G401.6 (cell line): ENCODE measurements around the gene ACD.
"Not testable (repeated sequence)": the region's sequence is repeated elsewhere in the genome, so short reads cannot be mapped to it uniquely, and the experiment has no call there.

Source experiments
- FAIRE-seq: peaks from 2 replicates; lab custom pipeline; 2012; peaks lifted over from hg19 to GRCh38; lab: Jason Lieb, UNC

The ACD gene

DNA sequence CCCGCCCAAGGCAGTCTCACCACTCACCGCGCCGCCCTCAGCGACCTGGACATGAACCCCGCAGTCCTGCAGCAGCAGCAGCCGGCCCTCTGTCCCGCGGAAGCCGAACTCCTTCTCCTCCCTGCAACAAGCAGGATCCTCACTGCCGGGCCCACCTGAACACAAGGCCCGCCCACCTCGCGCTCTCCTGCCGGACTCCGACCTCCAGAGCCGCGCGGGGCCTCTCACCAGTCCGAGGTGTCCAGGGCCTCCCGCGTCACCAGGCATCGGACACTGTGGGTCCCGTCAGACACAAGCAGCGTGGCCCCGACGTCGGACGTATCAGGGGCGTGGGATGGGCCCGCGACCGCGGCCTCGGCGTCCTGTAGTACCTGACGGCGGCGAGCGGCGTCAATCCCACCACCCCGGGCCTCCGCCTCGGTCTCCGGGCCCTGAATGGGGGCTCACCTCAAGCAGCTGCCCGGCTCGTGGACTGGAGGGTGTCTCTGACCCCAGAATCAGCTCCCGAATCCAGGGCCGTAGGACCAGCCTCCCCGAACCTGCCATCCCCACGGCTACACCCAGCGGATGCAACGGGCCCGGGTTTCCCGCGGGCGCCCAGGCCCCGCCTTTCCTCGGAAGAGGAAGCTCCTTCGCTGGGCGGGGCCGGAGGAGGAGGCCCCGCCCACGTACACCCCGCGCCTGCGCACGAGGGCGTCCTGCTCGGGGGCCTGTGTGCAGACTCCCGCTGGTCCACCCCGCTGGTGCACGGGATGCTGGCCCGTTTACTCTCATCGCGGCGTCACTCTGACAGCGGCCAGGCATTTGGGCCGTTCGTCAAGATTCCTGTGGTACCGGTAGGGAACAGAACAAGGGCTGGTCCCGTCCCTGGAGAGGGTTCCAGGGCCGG lies at the start of gene ACD:
ACD (minus strand) TSS at position 586 of the 889 bp plus-strand sequence; CDS start at position 546, 40 bp downstream.
- peak; percentile 62 for FAIRE-seq

DNA sequence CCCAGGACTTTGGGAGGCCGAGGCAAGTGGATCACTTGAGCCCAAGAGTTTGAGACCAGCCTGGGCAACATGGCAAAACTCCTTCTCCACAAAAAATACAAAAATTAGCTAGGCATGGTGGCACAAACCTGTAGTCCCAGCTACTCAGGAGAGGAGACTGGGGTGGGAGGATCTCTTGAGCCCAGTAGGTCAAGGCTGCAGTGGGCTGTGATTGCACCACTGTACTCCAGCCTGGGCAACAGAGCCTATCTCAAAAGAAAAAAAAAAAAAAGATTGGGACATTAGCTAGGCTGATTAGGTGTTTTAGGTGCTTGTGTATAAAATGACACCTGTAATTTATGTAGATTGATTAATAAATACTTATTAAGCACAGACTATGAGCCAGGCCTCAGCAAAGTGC lies 49.0 kb upstream of the ACD start:
- no peak for FAIRE-seq

DNA sequence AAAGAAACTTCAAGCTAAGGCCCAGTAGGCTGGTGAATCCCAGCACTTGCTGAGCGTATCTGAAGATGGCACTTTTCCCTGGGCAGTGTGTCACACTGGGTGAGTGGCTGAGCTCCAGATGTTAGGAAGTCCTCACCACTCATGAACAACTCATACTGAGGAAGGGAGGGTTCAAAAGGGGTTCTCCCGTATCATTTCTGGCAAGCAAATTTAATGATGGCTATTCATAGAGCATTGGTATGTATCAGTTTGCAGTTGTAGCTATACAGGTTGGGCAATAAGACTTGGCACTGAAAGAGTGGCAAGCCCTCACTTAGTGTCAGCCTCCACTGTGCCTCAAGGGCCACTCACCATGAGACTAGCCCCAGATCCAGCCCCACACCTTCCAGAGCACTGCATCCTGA lies 48.3 kb upstream of the ACD start:
- FAIRE-seq = no peak

DNA sequence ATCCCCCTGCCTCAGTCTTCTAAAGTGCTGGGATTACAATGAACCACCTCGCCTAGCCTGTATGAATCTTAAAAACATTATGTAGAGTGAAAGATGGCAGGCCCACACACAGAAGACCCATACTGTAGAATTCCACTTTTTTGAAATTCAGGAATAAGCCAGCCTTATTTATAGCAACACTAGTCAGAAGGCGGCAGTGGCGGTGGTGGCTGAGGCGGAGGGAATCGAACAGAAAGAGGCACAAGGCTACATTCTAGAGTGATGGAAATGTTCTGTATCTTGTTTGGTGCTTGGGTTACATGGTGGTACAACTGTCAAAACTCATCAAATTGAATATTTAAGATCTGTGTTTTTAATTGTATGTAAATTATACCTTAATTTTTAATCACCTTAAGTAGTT lies 47.7 kb upstream of the ACD start:
- FAIRE-seq = no peak

DNA sequence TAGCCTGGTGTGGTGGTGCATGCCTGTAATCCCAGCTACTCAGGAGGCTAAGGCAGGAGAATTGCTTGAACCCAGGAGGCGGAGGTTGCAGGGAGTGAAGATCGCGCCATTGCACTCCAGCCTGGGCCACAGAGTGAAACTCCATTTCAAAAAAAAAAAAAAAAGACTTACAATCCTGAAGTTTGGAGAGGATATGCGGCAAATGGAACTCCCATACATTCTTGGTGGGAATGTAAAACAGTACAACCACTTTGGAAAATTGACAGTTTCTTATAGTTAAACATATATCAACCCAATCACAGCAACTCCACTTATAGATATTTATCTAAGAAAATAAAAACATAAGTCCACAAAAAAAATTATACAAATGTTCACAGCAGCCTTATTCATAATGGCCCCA lies 47.1 kb upstream of the ACD start:
- FAIRE-seq = no peak

DNA sequence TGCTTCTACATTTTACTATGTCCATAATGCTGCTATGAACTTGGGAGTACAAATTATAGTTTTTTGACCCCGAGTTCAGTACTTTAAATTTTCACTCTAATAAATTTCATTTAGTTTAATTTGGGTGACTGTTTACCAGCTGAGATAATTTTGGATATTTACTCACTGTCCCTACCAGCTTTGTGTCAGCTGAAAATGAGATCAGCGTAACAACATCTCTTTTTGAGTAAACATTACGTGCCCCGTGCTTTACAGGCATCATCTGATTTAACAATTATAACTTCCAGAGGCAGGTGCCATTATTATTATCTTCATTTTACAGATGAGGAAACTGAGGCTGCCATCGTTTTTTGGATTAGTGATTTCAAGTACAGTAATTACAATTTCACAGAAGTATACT lies 44.0 kb upstream of the ACD start:
- FAIRE-seq = no peak

DNA sequence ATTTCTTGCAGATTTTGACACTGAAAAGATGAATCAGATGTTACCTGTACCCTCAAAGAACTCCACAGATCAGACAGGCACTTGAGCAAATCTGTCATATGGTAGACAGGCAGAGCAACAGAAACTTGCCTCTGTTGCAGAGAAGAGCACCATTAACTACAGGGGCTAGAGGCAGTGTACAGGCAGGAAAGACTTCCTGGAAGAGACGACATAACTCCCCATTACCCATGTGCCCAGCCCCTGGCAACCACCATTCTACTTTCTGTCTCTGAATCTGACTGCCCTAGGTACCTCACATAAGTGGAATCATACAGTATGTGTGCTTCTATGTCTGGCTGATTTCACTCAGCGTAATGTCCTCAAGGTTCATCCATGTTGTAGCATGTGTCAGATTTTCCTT lies 43.6 kb upstream of the ACD start:
- no peak for FAIRE-seq

DNA sequence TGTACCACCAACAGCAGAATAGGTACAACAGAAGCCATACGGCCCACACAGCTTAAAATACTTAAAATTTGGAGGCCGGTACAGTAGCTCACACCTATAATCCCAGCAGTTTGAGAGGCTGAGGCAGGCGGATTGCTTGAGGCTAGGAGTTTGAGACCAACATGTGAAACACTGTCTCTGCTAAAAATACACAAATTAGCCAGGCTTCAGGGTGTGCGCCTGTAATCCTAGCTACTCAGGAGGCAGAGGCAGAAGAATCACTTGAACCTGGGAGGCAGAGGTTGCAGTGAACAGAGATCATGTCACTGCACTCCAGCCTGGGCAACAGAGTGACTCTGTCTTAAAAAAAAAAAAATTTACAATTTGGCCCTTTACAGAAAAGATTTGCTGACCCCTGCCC lies 42.1 kb upstream of the ACD start:
- FAIRE-seq = no peak

DNA sequence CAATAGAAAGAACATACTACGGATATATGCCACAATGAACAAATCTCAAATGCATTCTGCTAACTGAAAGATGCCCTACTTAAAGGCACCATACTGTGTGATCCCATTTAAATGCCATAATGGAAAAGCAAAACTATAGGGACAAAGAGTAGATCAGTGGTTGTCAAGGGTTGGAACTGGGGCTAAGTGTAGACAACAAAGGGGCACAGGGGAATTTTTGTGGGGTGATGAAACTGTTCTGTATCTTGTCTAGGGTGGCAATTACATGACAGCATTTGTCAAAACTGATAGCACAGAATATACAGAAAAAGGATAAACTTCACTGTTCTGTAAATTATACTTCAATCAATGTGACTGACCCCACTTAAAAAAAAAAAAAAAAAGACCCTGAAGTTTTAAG lies 41.4 kb upstream of the ACD start:
- no peak for FAIRE-seq

DNA sequence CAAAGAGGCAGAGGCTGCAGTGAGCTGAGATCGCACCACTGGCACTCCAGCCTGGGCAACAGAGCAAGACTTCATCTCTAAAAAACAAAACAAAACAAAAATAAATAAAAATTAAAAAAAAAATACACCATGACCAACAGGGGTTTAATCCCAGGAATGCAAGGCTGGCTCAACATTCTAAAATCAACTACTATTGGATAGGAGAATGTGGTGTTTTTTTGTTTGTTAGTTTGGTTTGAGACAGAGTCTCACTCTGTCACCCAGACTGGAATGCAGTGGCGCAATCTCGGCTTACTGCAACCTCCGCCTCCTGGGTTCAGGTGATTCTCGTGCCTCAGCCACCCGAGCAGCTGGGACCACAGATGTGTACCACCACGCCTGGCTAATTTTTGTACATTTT lies 39.2 kb upstream of the ACD start:
- FAIRE-seq = no peak

DNA sequence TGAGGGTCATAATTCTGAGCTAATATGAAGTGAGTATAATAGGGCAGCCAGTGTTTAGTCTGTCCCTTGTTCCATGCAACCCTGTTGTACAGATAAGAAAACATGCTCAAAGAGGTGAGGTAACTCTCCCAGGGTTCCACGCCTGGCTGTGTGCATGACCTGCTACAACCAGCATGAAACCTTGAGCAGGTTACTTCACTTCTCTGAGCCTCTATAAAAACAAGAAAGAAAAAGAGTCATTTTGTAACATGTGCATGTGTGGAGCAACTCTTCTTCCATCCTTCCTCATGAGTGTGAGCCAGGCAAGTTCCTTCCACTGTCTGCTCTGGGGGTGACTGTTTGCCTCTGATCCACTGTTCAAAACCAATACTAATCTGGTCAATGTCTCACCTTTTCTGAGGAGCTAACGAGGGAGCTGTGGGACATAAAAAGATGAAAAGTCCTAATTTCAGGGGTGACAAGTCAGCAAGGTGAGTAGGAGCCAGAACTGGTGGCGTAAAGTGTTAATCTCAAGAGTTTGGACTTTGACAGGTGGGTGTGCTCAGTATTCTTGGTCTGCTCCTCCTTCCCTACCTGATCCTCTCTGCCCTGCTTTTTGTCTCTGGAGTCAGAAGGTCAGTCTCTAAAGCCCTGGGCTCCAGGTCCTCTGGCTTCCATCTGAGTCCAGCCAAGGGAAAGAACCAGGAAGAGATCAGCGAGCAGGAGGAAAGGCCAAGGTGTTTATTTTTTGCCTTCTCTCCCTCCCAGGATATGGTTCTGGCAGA lies 37.5 kb upstream of the ACD start:
- FAIRE-seq = no peak

DNA sequence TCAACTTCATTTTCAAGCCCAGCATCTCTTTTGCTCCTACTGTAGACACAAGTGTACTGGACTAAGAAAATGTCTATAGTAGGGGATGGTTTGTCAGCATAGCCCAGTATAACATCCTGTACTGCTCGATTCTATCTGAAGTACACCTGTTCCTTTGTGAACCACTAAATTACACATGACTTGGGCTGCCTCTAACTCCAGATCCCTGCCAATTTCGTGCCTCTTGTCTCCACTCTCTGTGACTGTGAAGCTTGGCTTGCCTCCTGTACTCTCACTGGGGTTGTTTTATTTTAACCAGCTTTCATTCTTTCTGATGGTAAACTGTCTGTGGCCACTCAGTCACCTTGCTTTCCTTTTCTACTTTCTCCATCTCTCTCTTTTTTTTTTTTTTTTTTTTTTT lies 34.6 kb upstream of the ACD start:
- no peak for FAIRE-seq

DNA sequence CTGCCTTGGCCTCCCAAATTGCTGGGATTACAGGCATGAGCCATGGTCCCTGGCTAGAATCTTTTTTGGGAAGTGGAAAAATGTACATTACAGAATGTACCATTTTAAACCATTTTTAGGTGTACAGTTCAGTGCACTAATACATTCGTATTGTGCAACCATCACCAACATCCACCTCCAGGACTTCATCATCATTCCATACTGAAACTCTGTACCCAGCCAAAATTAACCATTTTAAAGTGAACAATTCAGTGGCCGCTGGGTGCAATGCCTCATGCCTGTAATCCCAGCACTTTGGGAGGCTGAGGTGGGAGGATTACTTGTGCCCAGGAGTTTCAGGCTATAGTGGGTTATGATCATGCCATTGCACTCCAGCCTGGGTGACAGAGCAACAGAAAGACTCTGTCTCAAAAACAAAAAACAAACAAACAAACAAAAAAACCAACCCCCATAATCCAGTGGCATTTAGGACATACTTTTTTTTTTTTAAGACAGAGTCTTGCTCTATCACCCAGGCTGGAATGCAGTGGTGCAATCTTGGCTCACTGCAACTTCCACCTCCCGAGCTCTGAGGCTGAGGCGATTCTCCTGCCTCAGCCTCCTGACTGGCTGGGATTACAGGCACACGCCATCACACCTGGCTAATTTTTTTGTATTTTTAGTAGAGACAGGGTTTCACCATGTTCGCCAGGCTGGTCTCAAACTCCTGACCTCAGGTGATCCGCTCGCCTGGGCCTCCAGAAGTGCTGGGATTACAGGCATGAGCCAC lies 33.6 kb upstream of the ACD start:
- not testable (repeated sequence) for FAIRE-seq

DNA sequence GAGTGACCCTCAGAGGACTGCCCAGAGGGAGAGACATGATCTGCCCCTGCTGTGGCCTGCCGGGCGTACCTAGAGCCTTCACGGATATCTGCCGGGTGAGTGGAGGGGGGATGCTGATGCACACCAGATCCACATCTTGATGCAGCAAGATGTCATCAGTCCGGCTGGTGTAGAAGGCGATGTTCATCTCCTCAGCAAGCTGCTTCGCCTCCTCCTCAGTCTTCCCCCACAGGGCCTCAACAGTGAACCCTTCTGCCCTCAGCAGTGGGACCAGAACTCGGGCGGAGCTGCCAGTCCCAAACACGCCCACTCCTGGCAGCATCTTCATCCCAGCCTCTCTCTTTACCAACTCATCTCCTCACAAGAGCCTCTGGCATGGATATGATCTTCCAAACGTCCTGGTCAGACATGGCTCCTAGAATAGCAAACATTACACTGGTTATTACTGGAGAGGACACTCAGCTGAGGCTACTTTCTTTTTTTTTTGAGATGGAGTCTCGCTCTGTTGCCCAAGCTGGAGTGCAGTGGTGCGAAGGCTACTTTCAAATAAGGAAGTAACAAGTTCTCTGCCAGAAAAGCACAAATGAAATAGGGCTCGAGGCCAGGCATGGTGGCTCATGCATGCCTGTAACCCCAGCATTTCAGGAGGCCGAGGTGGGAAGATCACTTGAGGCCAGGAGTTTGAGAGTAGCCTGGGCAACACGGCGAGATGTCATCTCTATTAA lies 25.5 kb upstream of the ACD start:
- no peak for FAIRE-seq

DNA sequence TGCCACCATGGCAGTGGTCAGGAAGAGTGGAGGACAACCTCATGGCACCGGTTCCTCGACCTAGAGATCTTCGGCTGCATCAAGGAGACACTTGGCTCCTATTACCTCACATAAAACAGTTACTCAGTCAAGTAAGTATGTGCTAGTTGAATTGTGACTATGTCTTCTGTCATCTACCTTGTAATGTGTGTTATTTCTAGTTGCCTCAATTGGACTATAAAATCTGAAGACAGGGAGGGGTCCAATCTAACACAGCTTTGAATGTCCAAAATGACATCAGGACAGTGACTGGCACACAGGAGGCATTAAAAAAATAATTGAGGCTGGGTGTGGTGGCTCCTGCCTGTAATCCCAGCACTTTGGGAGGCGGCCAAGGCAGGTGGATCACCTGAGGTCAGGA lies 23.7 kb upstream of the ACD start:
- FAIRE-seq = no peak

DNA sequence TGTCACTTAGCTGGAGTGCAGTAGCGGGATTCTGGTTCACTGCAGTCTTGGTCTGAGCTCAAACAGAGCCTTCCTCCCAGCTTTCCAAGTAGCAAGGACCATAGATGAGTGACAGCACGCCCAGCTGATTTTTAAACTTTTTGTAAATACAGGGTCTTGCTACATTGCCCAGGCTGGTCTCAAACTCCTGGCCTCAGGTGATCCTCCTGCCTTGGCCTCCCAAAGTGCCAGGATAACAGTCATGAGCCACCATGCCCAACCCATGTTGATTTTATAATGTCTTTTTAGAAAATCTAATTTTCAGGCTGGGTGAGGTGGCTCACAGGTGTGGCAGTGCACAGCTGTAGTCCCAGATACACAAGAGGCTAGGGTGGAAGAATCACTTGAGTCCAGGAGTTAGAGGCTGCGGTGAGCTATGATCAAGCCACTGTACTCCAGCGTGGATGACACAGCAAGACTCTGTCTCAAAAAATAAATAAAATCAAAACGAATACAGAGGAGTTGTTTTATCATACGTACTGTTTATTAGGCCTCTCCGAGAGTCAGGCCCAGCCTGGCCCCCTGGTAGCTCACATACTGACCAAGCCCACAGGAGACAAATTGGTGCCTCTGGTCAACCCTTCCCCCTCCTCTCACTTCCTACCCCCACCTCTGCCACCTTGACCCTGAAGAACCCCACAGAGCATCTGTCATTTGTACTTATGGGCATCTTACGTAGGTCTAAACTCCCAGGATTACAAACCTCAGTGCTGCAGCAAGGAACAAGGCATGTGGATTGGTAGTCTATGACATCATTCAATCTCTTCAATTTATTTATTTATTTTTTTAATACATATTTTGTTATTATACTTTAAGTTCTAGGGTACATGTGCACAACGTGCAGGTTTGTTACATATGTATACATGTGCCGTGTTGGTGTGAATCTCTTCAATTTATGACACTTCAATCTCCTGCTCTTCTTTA lies 20.2 kb upstream of the ACD start:
- no peak for FAIRE-seq

DNA sequence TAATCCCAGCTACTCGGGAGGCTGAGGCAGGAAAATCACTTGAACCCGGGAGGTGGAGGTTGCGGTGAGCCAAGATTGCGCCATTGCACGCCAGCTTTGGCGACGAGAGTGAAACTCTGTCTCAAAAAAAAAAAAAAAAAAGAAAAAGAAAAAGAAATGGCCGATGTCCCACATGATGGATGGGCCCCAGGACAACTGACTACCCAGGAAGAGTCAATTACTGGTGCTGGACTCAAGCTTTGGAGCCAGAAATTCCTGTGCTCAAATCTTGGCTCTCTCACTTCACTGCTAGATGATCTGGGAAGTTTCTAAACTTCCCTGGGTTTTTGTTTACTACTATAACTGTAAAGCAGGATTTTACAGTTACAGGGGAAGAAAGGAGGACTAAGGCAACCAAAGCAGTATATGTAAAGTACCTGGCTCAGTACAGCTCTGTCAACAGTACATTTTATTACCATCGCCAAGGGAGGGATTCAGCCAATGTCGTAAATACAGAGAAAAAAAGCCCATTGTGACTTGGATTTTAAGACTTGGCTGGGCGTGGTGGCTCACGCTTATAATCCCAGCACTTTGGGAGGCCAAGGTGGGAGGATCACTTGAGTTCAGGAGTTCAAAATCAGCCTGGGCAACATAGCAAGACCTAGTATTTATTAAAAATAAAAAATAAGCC lies 18.4 kb upstream of the ACD start:
- no peak for FAIRE-seq

DNA sequence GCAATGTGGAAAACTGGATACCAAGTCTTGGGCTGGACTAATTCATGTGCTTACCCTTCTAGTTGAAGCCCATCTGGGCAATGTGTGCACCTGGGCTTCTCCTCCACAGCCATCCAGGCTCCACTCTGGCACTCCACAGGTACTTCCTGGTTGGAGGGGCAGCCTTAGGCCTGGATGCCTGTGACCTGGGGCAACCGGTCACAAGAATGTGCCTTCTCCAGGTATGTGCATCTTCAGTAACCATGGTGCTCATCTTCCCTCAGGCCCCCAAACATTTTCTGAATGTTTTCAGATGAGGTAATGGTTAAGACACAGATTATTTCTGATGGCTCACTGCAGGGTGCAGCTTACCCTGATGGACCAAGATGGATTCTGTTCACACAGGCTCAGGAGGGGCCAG lies 17.7 kb upstream of the ACD start:
- no peak for FAIRE-seq

DNA sequence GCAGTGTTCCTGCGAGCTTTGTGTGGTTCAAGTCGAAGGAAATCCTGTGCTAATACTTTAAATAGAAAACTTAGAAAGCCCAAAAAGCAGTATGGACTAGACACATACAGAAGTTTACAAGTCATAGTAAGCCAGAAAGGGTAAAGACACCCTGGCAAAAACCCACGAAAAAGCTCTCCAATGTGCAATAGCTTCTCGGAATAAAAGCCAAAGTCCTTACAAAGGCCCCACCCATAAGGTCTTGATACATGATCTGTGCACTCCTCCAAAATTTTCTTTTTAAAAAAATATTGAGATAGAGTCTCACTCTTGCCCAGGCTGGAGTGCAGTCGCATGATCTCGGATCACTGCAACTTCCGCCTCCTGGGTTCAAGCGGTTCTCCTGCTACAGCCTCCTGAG lies 16.9 kb upstream of the ACD start:
- FAIRE-seq = no peak

DNA sequence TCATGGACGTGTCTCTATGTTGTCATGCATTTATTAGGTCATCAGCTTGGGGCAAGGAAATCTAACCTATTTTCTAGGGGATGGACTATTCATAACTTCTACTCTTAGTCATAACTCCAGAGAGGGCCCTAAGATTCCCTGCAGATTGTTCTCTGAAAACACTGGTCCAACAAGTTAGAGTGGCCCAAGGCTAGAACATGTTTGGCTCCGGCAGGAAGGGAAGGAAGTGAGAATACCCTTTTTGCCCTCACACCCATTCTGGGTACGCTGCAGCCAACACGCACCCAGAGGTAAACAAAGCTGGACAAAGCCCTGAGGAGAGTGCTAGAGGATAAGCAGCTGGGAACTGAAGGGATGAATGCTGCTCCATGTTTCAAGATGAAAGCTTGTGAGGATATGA lies 16.5 kb upstream of the ACD start:
- FAIRE-seq = no peak

DNA sequence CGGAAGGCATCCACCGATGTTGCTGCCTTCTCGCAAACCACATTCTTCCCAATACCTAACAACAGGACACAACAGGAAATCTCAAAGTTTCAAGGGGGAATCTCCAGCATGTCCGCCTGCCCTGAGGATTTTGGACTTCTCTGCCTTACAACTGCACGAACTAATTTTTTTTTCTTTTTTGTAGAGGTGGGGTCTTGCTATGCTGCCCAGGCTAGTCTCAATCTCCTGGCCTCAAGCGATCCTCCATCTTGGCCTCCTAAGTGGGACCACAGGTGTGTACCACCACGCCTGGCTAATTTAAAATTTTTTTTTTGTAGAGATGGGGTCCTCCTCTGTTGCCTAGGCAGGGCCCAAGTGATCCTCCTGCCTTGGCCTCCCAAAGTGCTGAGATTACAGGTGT lies 15.9 kb upstream of the ACD start:
- FAIRE-seq = no peak
